Cardiac fibroblast (primary cell): ENCODE results near the gene PTPRG.
A peak's percentile ranks its signal among the peaks of the same experiment; 100 is the strongest.

Experiments
- DNase-seq, 2 donors: peaks; one replicate each; pipeline versions ENCODE4 v3.0.0 to v3.0.0-alpha.2; 2010; ENCODE audit warnings: low read depth in 2 of 2
- H3K4me3 ChIP-seq, 2 donors: replicated peaks in 1 of 2; 1 replicate in 1 of 2; 2 replicates in 1 of 2; pipeline ENCODE4 v1.5.1; 2011; ENCODE audit warnings: low read depth in 2 of 2, low read length in 2 of 2, mild to moderate bottlenecking in 2 of 2, moderate library complexity in 1 of 2
- TF ChIP-seq, protein P1 (sequence below): IDR thresholded peaks from one replicate; pipeline ENCODE4 v1.5.1; 2011; ENCODE audit warnings: low read depth, mild to moderate bottlenecking, low read length, inconsistent platforms

Gene PTPRG

DNA sequence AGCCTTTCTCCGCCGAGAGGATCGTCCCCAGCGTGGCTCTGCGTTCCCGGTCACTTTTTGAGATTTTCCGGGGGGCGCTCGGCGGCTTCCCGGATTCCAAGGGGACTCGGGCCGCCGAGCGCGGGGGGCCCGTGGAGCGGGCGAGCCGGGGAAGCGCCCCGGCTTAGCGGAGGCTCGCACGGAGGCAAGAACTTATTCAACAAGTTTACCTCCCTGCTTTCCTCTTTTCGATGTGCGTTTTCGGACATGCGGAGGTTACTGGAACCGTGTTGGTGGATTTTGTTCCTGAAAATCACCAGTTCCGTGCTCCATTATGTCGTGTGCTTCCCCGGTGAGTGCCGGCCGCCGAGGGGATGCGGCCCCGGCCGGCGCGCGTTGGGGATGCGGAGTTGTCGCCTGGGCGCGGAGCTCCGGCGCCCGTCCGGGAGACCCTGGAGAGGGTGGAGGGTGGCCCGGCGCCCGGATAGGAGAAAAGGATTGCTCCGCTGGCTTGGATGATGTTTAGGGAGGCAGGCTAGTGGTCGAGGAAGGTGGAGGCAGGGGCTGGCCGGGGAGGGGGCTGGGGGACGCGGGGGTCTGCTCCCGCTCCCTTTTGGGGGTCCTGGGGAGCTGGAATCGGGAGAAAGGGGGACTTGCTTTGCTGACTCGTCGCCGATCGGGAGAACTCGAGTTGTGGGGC, 810 bp downstream of the PTPRG start:
- DNase-seq = peak; percentile 23 to 52
- TF ChIP-seq, protein P1, sequence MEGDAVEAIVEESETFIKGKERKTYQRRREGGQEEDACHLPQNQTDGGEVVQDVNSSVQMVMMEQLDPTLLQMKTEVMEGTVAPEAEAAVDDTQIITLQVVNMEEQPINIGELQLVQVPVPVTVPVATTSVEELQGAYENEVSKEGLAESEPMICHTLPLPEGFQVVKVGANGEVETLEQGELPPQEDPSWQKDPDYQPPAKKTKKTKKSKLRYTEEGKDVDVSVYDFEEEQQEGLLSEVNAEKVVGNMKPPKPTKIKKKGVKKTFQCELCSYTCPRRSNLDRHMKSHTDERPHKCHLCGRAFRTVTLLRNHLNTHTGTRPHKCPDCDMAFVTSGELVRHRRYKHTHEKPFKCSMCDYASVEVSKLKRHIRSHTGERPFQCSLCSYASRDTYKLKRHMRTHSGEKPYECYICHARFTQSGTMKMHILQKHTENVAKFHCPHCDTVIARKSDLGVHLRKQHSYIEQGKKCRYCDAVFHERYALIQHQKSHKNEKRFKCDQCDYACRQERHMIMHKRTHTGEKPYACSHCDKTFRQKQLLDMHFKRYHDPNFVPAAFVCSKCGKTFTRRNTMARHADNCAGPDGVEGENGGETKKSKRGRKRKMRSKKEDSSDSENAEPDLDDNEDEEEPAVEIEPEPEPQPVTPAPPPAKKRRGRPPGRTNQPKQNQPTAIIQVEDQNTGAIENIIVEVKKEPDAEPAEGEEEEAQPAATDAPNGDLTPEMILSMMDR = no peak
- H3K4me3 ChIP-seq = peak overlapping the region; percentile 87 to 97

DNA sequence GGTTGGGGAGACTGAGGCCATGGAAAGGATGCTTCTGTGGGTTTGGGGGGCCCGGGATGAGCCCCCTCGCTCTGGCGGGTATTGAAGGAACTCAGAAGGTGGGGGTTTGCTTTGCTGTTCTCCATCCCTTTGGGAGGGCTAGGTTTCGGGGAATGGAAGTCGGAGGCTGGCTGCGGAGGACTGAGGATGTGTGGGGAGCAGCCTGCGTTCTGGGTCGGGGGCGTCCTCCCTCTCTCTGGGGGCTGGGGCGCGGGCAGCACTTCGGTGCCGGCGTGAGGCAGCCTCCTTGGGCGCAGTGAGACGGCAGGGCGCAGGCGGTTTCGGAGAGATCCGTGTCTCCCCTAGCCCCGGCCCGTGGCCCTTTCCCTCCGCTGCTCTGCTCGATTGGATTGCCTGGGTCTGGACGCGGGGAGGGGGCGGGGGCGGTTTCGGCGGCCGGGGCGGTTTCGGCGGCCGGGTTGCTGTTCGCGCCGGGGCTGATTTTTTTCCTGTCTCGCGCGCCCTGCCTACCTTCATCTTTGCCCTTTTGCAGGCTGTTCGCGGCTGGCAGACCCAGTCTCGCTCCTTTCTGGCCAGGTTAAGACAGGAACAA, 1.4 kb downstream of the PTPRG start:
- peak overlapping the region; percentile 87 to 97 for H3K4me3 ChIP-seq
- TF ChIP-seq, protein P1 = no peak
- DNase-seq = peak; percentile 34 to 55

DNA sequence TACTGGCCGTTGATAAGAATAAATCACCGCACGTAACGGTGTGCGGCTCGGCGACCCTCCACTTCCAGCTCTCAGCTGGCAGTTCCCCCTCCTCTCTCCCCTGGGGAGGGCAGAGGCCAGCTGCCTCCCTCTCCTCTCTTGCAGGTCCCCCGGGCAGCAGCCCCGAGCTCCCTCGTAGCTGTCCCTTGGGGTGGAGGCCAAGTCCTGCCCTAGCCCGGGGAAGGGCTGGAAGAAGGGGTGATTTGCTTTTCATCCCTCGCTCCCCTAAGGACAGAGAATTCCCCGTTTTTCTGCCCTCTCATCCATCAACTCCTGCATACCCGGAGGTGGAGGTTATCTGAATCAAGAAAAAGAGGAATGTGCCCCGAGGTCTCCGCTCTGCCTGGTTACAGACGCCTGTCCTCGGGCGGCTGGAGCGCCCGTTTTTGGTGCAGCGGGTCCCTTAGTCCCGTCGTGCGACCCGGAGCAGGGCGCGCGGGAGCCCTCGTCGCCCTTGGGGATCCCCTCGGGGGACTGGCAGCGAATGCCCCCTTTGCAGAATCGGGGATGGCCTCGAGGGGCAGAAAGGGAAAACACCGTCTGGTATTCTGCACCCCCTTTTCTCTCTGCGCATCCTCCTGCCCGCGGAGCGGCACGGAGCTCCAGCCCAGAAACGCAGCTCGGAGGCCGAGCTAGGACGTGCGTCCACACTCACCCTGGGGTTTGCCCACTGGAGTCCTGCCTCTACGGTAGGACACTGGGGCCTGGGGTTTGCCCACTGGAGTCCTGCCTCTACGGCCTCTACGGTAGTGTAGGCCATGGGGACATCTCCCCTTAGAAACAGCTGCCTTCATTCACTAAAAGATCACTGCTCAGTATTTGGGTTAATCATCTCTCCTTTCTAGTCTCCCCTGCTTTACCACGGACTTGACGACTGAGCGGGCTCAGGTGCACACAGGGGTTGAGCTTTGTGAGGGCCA, 2.2 kb downstream of the PTPRG start:
- TF ChIP-seq, protein P1 = no peak
- peak in 1 of 2 donors; percentile 20 for DNase-seq
- peak overlapping the region; percentile 87 to 97 for H3K4me3 ChIP-seq

DNA sequence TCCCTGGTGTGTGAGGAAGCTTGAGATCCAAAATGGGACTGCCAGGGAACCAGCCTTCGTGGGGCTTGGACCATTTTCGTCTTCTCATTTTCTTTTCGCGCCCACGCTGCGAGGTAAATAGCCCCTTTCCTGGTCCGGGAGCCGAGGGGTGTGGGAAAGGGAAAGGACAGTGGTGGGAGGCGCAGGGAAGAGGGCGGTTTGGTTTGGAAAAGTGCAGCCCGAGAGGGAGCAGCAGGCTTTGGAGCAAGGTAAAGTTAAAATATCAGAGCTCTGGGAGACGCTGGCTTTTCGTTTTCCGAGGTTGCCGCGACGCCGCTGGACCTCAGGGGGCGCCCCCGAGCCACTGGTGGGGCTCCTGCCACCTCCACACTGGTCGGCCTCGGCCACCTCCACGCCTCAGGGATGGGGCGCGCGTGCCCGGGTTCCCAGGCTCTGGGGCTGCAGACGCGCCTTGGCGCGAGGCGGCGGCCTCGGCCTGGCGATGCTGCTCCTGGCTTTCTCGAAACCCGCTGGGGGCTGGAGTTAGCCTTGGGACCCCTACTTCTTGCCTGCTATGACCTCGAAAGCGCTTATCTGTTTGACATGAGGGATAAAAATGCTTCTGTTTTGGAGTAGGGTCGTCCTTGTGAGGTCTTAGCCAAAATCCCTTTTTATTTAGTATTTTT, 3.2 kb downstream of the PTPRG start:
- TF ChIP-seq, protein P1 = peak; percentile 75
- peak; percentile 74 to 83 for DNase-seq
- peak overlapping the region; percentile 87 to 97 for H3K4me3 ChIP-seq

DNA sequence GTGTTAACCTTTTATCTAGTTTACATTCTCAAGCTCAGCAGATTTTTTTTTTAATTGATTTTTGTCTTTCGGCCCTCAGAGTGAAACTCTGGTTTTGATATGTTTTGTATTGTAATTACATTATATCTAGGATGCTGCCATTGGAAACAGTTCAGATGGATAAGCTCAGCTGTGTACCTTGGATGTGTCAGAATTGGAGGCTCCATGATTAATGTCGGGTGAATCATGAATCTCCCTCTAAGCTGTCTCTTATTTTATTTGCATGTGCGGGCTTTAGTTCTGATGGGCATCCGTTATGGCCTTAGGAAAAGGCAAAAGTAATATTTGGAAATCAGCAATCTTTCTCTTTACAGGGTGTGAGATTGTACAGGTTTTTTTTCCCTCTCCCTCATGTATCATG, 4.2 kb downstream of the PTPRG start:
- no peak overlapping the region for H3K4me3 ChIP-seq
- DNase-seq = peak in 1 of 2 donors; percentile 58
- TF ChIP-seq, protein P1 = no peak

DNA sequence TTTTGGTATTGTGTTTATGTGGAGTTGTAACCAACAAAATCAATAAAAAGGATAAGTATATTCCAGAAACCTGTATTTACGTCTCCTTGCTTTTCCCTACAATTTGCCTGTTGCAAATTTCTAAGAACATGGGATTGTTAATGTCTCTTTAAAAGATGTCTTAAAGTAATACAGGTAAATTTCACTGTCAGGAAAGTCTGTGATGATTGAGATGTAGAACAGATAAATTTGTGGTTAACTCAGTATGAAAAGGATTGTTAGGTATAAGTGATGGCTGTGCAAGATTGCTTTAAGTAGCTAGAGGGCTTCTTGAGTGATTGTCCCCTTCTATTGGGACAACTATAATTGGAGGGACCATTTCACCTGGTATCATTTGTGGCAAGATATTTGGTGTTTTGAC, 6.8 kb downstream of the PTPRG start:
- TF ChIP-seq, protein P1 = no peak
- no peak for DNase-seq
- H3K4me3 ChIP-seq = no peak overlapping the region
